ENCODE data around the gene COASY.
A peak's percentile ranks its signal among the peaks of the same experiment; 100 is the strongest.
"Not testable (repeated sequence)": the region's sequence is repeated elsewhere in the genome, so short reads cannot be mapped to it uniquely, and the experiment has no call there.

COASY gene

GRCh38 chr17:42536372-42537155, 25.4 kb upstream of the COASY start:
- H3K9me3 ChIP-seq (ENCODE audit: control extremely low read depth in 1 of 5, control insufficient read depth in 4 of 5, insufficient read depth in 2 of 5, low read depth in 1 of 5, low read length in 4 of 5), result no peaks in the 10 kb centered on the region
- peak in 2 of 3 donors; percentile 54 to 60 for DNase-seq
- H3K27ac ChIP-seq (ENCODE audit: insufficient read depth in 1 of 2, low read depth in 1 of 2, low read length in 2 of 2, poor library complexity in 1 of 2, severe bottlenecking in 2 of 2), result peak overlapping the region in 1 of 2 experiments; percentile 70
- peak overlapping the region; percentile 70 to 81 (median 72) for H3K4me3 ChIP-seq (ENCODE audit: control insufficient read depth in 1 of 7, extremely low read depth in 1 of 7, insufficient read depth in 4 of 7, low read depth in 2 of 7, low read length in 6 of 7)
- POLR2A ChIA-PET, result interaction anchor here (0.9 to 1.4 kb wide), 3 partner anchors 9 to 216 kb away, joined by 4 read pairs; partner anchors contain the start of gene PSMC3IP
- peaks cover 0 to 31% (median 19%) of the 10 kb centered on the region in 4 experiments for H3K36me3 ChIP-seq (ENCODE audit: control insufficient read depth in 4 of 4, insufficient read depth in 4 of 4, low read length in 3 of 4)
- peaks cover 2 to 33% (median 25%) of the 10 kb centered on the region in 4 experiments for H3K4me1 ChIP-seq (ENCODE audit: control extremely low read depth in 1 of 4, control insufficient read depth in 4 of 4, insufficient read depth in 4 of 4, low read length in 3 of 4)
- CTCF ChIA-PET, result interaction anchor here (1.2 to 3.1 kb wide), 3 partner anchors 12 to 134 kb away, joined by 3 to 11 read pairs (median 3); no protein-coding TSS in a partner anchor
- H3K27me3 ChIP-seq (replicated peaks in 2 of 5; ENCODE audit: control insufficient read depth in 4 of 5, insufficient read depth in 5 of 5, low read length in 4 of 5), result no peaks in the 10 kb centered on the region
- WGBS (ENCODE audit: insufficient coverage), result 0% methylated on average over 56 of the region's 65 CpGs

GRCh38 chr17:42537156-42537805, 24.7 kb upstream of the COASY start:
- POLR2A ChIA-PET, result interaction anchor here (0.6 kb wide), 1 partner anchor 22 kb away, joined by 3 read pairs; no protein-coding TSS in a partner anchor
- H3K27ac ChIP-seq (ENCODE audit: insufficient read depth in 1 of 2, low read depth in 1 of 2, low read length in 2 of 2, poor library complexity in 1 of 2, severe bottlenecking in 2 of 2), result peak overlapping the region in 1 of 2 experiments; percentile 70

GRCh38 chr17:42537826-42538451, 24.0 kb upstream of the COASY start:
- POLR2A ChIA-PET, result interaction anchor here (0.6 kb wide), 2 partner anchors 21 to 78 kb away, joined by 3 read pairs; no protein-coding TSS in a partner anchor
- DNase-seq, result no peak
- peaks cover 0 to 27% (median 20%) of the 10 kb centered on the region in 4 experiments for H3K4me1 ChIP-seq (ENCODE audit: control extremely low read depth in 1 of 4, control insufficient read depth in 4 of 4, insufficient read depth in 4 of 4, low read length in 3 of 4)
- H3K27me3 ChIP-seq (replicated peaks in 2 of 5; ENCODE audit: control insufficient read depth in 4 of 5, insufficient read depth in 5 of 5, low read length in 4 of 5), result no peaks in the 10 kb centered on the region
- no peak overlapping the region for H3K4me3 ChIP-seq (ENCODE audit: control insufficient read depth in 1 of 7, extremely low read depth in 1 of 7, insufficient read depth in 4 of 7, low read depth in 2 of 7, low read length in 6 of 7)
- CTCF ChIA-PET, result interaction anchor here (1.3 to 3.1 kb wide), 3 partner anchors 11 to 344 kb away, joined by 3 to 11 read pairs (median 4); partner anchors contain the start of gene GHDC
- peaks cover 0 to 41% (median 29%) of the 10 kb centered on the region in 4 experiments for H3K36me3 ChIP-seq (ENCODE audit: control insufficient read depth in 4 of 4, insufficient read depth in 4 of 4, low read length in 3 of 4)
- H3K27ac ChIP-seq (ENCODE audit: insufficient read depth in 1 of 2, low read depth in 1 of 2, low read length in 2 of 2, poor library complexity in 1 of 2, severe bottlenecking in 2 of 2), result no peak overlapping the region
- WGBS (ENCODE audit: insufficient coverage), result no CpG with 5 or more reads among the region's 5 CpGs
- H3K9me3 ChIP-seq (ENCODE audit: control extremely low read depth in 1 of 5, control insufficient read depth in 4 of 5, insufficient read depth in 2 of 5, low read depth in 1 of 5, low read length in 4 of 5), result no peaks in the 10 kb centered on the region

More at GRCh38 chr17:42537156-42537805, 24.7 kb upstream of the COASY start:
- 95% methylated on average over 28 of the region's 31 CpGs for WGBS (ENCODE audit: insufficient coverage)
- Histone ChIP-seq H3K36me3 (ENCODE audit: control insufficient read depth in 4 of 4, insufficient read depth in 4 of 4, low read length in 3 of 4) (peaks cover 0 to 34% (median 24%) of the 10 kb centered on the region in 4 experiments), H3K27me3 (replicated peaks in 2 of 5; ENCODE audit: control insufficient read depth in 4 of 5, insufficient read depth in 5 of 5, low read length in 4 of 5) (no peaks in the 10 kb centered on the region), H3K9me3 (ENCODE audit: control extremely low read depth in 1 of 5, control insufficient read depth in 4 of 5, insufficient read depth in 2 of 5, low read depth in 1 of 5, low read length in 4 of 5) (no peaks in the 10 kb centered on the region), H3K4me3 (ENCODE audit: control insufficient read depth in 1 of 7, extremely low read depth in 1 of 7, insufficient read depth in 4 of 7, low read depth in 2 of 7, low read length in 6 of 7) (peak overlapping the region; percentile 70 to 81 (median 72)), H3K4me1 (ENCODE audit: control extremely low read depth in 1 of 4, control insufficient read depth in 4 of 4, insufficient read depth in 4 of 4, low read length in 3 of 4) (peaks cover 0 to 27% (median 20%) of the 10 kb centered on the region in 4 experiments)
- DNase-seq, result no peak
- CTCF ChIA-PET, result interaction anchor here (3.1 kb wide), 1 partner anchor 11 kb away, joined by 11 read pairs; no protein-coding TSS in a partner anchor

GRCh38 chr17:42538482-42538881, 23.5 kb upstream of the COASY start:
- Histone ChIP-seq H3K27me3 (replicated peaks in 2 of 5; ENCODE audit: control insufficient read depth in 4 of 5, insufficient read depth in 5 of 5, low read length in 4 of 5) (no peaks in the 10 kb centered on the region), H3K36me3 (ENCODE audit: control insufficient read depth in 4 of 4, insufficient read depth in 4 of 4, low read length in 3 of 4) (peaks cover 0 to 46% (median 34%) of the 10 kb centered on the region in 4 experiments), H3K9me3 (ENCODE audit: control extremely low read depth in 1 of 5, control insufficient read depth in 4 of 5, insufficient read depth in 2 of 5, low read depth in 1 of 5, low read length in 4 of 5) (no peaks in the 10 kb centered on the region), H3K4me1 (ENCODE audit: control extremely low read depth in 1 of 4, control insufficient read depth in 4 of 4, insufficient read depth in 4 of 4, low read length in 3 of 4) (peaks cover 0 to 27% (median 20%) of the 10 kb centered on the region in 4 experiments), H3K27ac (ENCODE audit: insufficient read depth in 1 of 2, low read depth in 1 of 2, low read length in 2 of 2, poor library complexity in 1 of 2, severe bottlenecking in 2 of 2) (no peak overlapping the region), H3K4me3 (ENCODE audit: control insufficient read depth in 1 of 7, extremely low read depth in 1 of 7, insufficient read depth in 4 of 7, low read depth in 2 of 7, low read length in 6 of 7) (no peak overlapping the region)
- DNase-seq, result no peak
- ChIA-PET POLR2A (interaction anchor here (0.6 kb wide), 1 partner anchor 79 kb away, joined by 3 read pairs; no protein-coding TSS in a partner anchor), CTCF (interaction anchor here (1.3 to 3.1 kb wide), 3 partner anchors 10 to 344 kb away, joined by 3 to 11 read pairs (median 4); partner anchors contain the start of gene GHDC)
- 97% methylated on average over 8 of the region's 14 CpGs for WGBS (ENCODE audit: insufficient coverage)

GRCh38 chr17:42540558-42540957, 21.4 kb upstream of the COASY start:
- H3K9me3 ChIP-seq (ENCODE audit: control extremely low read depth in 1 of 5, control insufficient read depth in 4 of 5, insufficient read depth in 2 of 5, low read depth in 1 of 5, low read length in 4 of 5); H3K27ac ChIP-seq (ENCODE audit: insufficient read depth in 1 of 2, low read depth in 1 of 2, low read length in 2 of 2, poor library complexity in 1 of 2, severe bottlenecking in 2 of 2); H3K27me3 ChIP-seq (replicated peaks in 2 of 5; ENCODE audit: control insufficient read depth in 4 of 5, insufficient read depth in 5 of 5, low read length in 4 of 5); DNase-seq; H3K4me3 ChIP-seq (ENCODE audit: control insufficient read depth in 1 of 7, extremely low read depth in 1 of 7, insufficient read depth in 4 of 7, low read depth in 2 of 7, low read length in 6 of 7): not testable (repeated sequence)
- H3K4me1 ChIP-seq (ENCODE audit: control extremely low read depth in 1 of 4, control insufficient read depth in 4 of 4, insufficient read depth in 4 of 4, low read length in 3 of 4), result peaks cover 0 to 20% (median 14%) of the 10 kb centered on the region in 4 experiments
- peaks cover 0 to 59% (median 41%) of the 10 kb centered on the region in 4 experiments for H3K36me3 ChIP-seq (ENCODE audit: control insufficient read depth in 4 of 4, insufficient read depth in 4 of 4, low read length in 3 of 4)
- CTCF ChIA-PET, result interaction anchor here (1.2 to 1.5 kb wide), 2 partner anchors 13 to 27 kb away, joined by 3 to 4 read pairs; no protein-coding TSS in a partner anchor
- POLR2A ChIA-PET, result interaction anchor here (0.6 kb wide), 1 partner anchor 35 kb away, joined by 4 read pairs; no protein-coding TSS in a partner anchor
- 94% methylated on average over 3 of the region's 4 CpGs for WGBS (ENCODE audit: insufficient coverage)

GRCh38 chr17:42541041-42541833, 20.7 kb upstream of the COASY start:
- no peak overlapping the region for H3K27ac ChIP-seq (ENCODE audit: insufficient read depth in 1 of 2, low read depth in 1 of 2, low read length in 2 of 2, poor library complexity in 1 of 2, severe bottlenecking in 2 of 2)
- no peak overlapping the region for H3K4me3 ChIP-seq (ENCODE audit: control insufficient read depth in 1 of 7, extremely low read depth in 1 of 7, insufficient read depth in 4 of 7, low read depth in 2 of 7, low read length in 6 of 7)
- no peak for DNase-seq
- H3K27me3 ChIP-seq (replicated peaks in 2 of 5; ENCODE audit: control insufficient read depth in 4 of 5, insufficient read depth in 5 of 5, low read length in 4 of 5), result no peaks in the 10 kb centered on the region
- no peaks in the 10 kb centered on the region for H3K9me3 ChIP-seq (ENCODE audit: control extremely low read depth in 1 of 5, control insufficient read depth in 4 of 5, insufficient read depth in 2 of 5, low read depth in 1 of 5, low read length in 4 of 5)
- ChIA-PET CTCF (interaction anchor here (1.2 to 1.5 kb wide), 2 partner anchors 13 to 27 kb away, joined by 3 to 4 read pairs; no protein-coding TSS in a partner anchor), POLR2A (no interaction called here)
- peaks cover 0 to 15% (median 11%) of the 10 kb centered on the region in 4 experiments for H3K4me1 ChIP-seq (ENCODE audit: control extremely low read depth in 1 of 4, control insufficient read depth in 4 of 4, insufficient read depth in 4 of 4, low read length in 3 of 4)
- peaks cover 0 to 59% (median 41%) of the 10 kb centered on the region in 4 experiments for H3K36me3 ChIP-seq (ENCODE audit: control insufficient read depth in 4 of 4, insufficient read depth in 4 of 4, low read length in 3 of 4)
- 91% methylated on average over 17 of the region's 17 CpGs for WGBS (ENCODE audit: insufficient coverage)
